ENCODE results near the gene LRRC4C.

LRRC4C gene

DNA sequence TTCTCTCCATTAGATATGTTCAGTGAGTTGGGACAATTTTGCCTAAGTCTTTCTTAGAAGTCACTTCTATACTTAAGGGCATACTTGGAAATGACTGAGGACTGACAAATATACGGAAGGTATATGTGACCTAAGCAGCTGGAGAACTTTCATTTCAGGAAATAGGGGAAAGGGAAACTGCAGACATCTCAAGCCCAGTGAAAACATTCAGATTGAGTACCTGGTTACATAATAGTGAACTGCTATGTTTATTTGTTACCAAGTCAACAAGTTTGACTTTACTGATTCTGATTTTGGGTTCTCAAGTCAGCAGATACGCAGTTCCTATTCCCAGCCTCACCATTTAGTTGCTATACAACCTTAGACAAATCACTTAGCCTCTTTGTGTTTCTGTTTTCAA is 1173.9 kb downstream of the LRRC4C start:
- no peak overlapping the region for H3K9ac ChIP-seq (ENCODE audit: low read length)
- H3K4me1 ChIP-seq (ENCODE audit: control insufficient read depth, insufficient read depth, low read length), result no peaks in the 10 kb centered on the region
- peaks cover 16% of the 10 kb centered on the region for H3K27me3 ChIP-seq (replicated peaks; ENCODE audit: control insufficient read depth, insufficient read depth, low read length)
- H3K9me3 ChIP-seq (ENCODE audit: control insufficient read depth, low read length), result no peaks in the 10 kb centered on the region
- no peak overlapping the region for H3K4me3 ChIP-seq (ENCODE audit: low read length)
- H3K36me3 ChIP-seq (ENCODE audit: control insufficient read depth, insufficient read depth, low read length, severe bottlenecking), result no peaks in the 10 kb centered on the region
- no peak for DNase-seq (ENCODE audit: low read depth)

- H3K4me3 ChIP-seq (ENCODE audit: low read length), result no peak overlapping the region
- DNase-seq (ENCODE audit: low read depth), result no peak
- peaks cover 17% of the 10 kb centered on the region for H3K27me3 ChIP-seq (replicated peaks; ENCODE audit: control insufficient read depth, insufficient read depth, low read length)
Measured at GRCh38 chr11:40281052-40281580, 1178.3 kb downstream of the LRRC4C start.

GRCh38 chr11:40280159-40281051 is 1179.0 kb downstream of the LRRC4C start:
- Histone ChIP-seq H3K4me1 (ENCODE audit: control insufficient read depth, insufficient read depth, low read length) (no peaks in the 10 kb centered on the region), H3K36me3 (ENCODE audit: control insufficient read depth, insufficient read depth, low read length, severe bottlenecking) (no peaks in the 10 kb centered on the region), H3K27me3 (replicated peaks; ENCODE audit: control insufficient read depth, insufficient read depth, low read length) (peaks cover 20% of the 10 kb centered on the region), H3K9me3 (ENCODE audit: control insufficient read depth, low read length) (no peaks in the 10 kb centered on the region), H3K4me3 (ENCODE audit: low read length) (no peak overlapping the region), H3K9ac (ENCODE audit: low read length) (no peak overlapping the region)
- DNase-seq (ENCODE audit: low read depth), result no peak

More at GRCh38 chr11:40281052-40281580, 1178.3 kb downstream of the LRRC4C start:
- no peak overlapping the region for H3K9ac ChIP-seq (ENCODE audit: low read length)
- no peaks in the 10 kb centered on the region for H3K36me3 ChIP-seq (ENCODE audit: control insufficient read depth, insufficient read depth, low read length, severe bottlenecking)
- H3K9me3 ChIP-seq (ENCODE audit: control insufficient read depth, low read length), result no peaks in the 10 kb centered on the region
- H3K4me1 ChIP-seq (ENCODE audit: control insufficient read depth, insufficient read depth, low read length), result no peaks in the 10 kb centered on the region

DNA sequence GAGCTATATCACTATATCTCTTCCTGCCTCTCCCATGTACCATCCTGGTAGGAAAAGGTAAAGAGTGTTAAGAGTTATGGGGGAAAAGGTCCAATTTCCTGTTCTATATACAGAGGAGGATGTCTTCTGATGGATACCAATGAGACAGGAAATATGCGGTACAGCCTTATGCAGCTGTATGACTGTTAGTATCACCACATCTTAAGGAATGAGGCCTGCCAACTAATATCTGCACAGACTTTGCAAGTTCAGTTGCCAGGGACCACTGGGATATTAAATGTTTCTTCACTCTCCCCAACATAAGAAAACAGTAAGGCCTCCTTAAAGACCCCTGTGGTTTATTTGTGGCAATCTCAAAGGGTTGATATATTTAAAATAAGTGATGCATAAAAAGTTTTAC is 1182.5 kb downstream of the LRRC4C start:
- Histone ChIP-seq H3K9me3 (ENCODE audit: control insufficient read depth, low read length) (no peaks in the 10 kb centered on the region), H3K27me3 (replicated peaks; ENCODE audit: control insufficient read depth, insufficient read depth, low read length) (peaks cover 20% of the 10 kb centered on the region), H3K36me3 (ENCODE audit: control insufficient read depth, insufficient read depth, low read length, severe bottlenecking) (no peaks in the 10 kb centered on the region), H3K9ac (ENCODE audit: low read length) (no peak overlapping the region), H3K4me1 (ENCODE audit: control insufficient read depth, insufficient read depth, low read length) (no peaks in the 10 kb centered on the region), H3K4me3 (ENCODE audit: low read length) (no peak overlapping the region)
- DNase-seq (ENCODE audit: low read depth), result no peak

DNA sequence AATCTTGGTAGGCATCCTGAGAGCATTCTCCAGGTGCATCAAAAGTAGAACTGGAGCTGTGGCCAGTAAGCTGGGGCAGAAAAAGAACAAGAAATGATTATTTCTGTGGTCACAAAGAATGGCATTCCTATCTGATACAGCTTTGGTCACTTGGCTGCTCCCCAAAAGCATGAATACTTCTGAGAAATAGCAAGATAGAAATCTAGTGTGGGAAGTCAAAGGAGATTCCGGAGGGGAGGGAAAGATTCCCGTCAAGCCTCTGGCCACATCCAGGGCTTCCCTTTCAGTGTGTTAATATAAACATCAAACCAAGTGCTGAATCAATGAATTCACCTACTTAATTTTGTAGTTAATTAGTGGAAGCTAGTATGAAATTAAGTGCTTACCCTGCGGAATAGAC is 1185.4 kb downstream of the LRRC4C start:
- H3K36me3 ChIP-seq (ENCODE audit: control insufficient read depth, insufficient read depth, low read length, severe bottlenecking), result no peaks in the 10 kb centered on the region
- DNase-seq (ENCODE audit: low read depth), result peak; percentile 40
- H3K27me3 ChIP-seq (replicated peaks; ENCODE audit: control insufficient read depth, insufficient read depth, low read length), result peaks cover 6% of the 10 kb centered on the region
- no peak overlapping the region for H3K9ac ChIP-seq (ENCODE audit: low read length)
- H3K4me3 ChIP-seq (ENCODE audit: low read length), result no peak overlapping the region
- no peaks in the 10 kb centered on the region for H3K4me1 ChIP-seq (ENCODE audit: control insufficient read depth, insufficient read depth, low read length)
- no peaks in the 10 kb centered on the region for H3K9me3 ChIP-seq (ENCODE audit: control insufficient read depth, low read length)

GRCh38 chr11:40273192-40273732 is 1186.2 kb downstream of the LRRC4C start:
- no peaks in the 10 kb centered on the region for H3K36me3 ChIP-seq (ENCODE audit: control insufficient read depth, insufficient read depth, low read length, severe bottlenecking)
- H3K4me1 ChIP-seq (ENCODE audit: control insufficient read depth, insufficient read depth, low read length), result no peaks in the 10 kb centered on the region
- H3K9me3 ChIP-seq (ENCODE audit: control insufficient read depth, low read length), result no peaks in the 10 kb centered on the region
- DNase-seq (ENCODE audit: low read depth), result no peak
- peaks cover 3% of the 10 kb centered on the region for H3K27me3 ChIP-seq (replicated peaks; ENCODE audit: control insufficient read depth, insufficient read depth, low read length)
- H3K9ac ChIP-seq (ENCODE audit: low read length), result no peak overlapping the region
- no peak overlapping the region for H3K4me3 ChIP-seq (ENCODE audit: low read length)

- Histone ChIP-seq H3K4me1 (ENCODE audit: control insufficient read depth, insufficient read depth, low read length) (no peaks in the 10 kb centered on the region), H3K9ac (ENCODE audit: low read length) (no peak overlapping the region)
Measured at GRCh38 chr11:40271361-40271760, 1188.1 kb downstream of the LRRC4C start.

DNA sequence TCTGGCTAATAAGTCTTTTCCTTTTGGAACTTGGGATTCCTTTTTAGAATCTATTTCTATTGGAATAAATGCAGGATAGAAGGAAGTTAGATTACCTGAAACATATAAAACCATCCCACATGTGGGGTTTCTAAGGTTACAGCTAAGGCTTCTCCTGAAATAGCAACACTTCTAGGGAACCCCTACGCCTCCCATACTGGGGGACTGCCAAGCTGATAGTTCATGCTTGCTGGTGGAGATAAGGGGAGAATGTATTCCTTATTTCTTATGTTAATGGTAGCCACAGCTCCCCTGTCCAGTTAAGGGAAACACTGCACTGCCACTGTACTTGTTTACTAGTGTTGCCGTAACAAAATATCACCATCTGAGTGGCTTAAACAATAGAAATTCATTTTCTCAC is 1189.6 kb downstream of the LRRC4C start:
- no peaks in the 10 kb centered on the region for H3K4me1 ChIP-seq (ENCODE audit: control insufficient read depth, insufficient read depth, low read length)
- no peaks in the 10 kb centered on the region for H3K9me3 ChIP-seq (ENCODE audit: control insufficient read depth, low read length)
- no peak overlapping the region for H3K9ac ChIP-seq (ENCODE audit: low read length)
- no peak for DNase-seq (ENCODE audit: low read depth)
- H3K27me3 ChIP-seq (replicated peaks; ENCODE audit: control insufficient read depth, insufficient read depth, low read length), result no peaks in the 10 kb centered on the region
- no peaks in the 10 kb centered on the region for H3K36me3 ChIP-seq (ENCODE audit: control insufficient read depth, insufficient read depth, low read length, severe bottlenecking)
- H3K4me3 ChIP-seq (ENCODE audit: low read length), result no peak overlapping the region

More at GRCh38 chr11:40271361-40271760, 1188.1 kb downstream of the LRRC4C start:
- no peak overlapping the region for H3K4me3 ChIP-seq (ENCODE audit: low read length)
- no peaks in the 10 kb centered on the region for H3K36me3 ChIP-seq (ENCODE audit: control insufficient read depth, insufficient read depth, low read length, severe bottlenecking)
- no peak for DNase-seq (ENCODE audit: low read depth)
- H3K27me3 ChIP-seq (replicated peaks; ENCODE audit: control insufficient read depth, insufficient read depth, low read length), result peaks cover 3% of the 10 kb centered on the region
- H3K9me3 ChIP-seq (ENCODE audit: control insufficient read depth, low read length), result no peaks in the 10 kb centered on the region

DNA sequence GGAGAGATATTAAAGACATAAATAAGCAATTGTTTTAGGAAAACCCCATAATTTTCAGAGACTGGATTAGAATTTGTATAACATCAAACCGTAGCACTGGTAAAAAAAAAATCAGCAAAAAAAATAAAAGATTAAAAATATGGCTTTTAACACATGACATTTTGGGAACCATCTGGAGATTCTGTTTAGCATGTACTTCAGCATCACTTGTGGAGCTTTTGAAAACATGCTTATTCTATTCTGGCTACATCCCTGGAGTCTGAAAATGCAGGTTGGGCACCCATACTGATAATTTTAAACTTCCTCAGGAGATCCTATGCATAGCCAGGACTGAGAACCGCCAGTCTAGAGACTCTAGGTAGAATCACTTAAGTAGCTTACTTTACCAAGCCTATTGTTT is 1190.9 kb downstream of the LRRC4C start:
- Histone ChIP-seq H3K4me3 (ENCODE audit: low read length) (no peak overlapping the region), H3K4me1 (ENCODE audit: control insufficient read depth, insufficient read depth, low read length) (no peaks in the 10 kb centered on the region), H3K36me3 (ENCODE audit: control insufficient read depth, insufficient read depth, low read length, severe bottlenecking) (no peaks in the 10 kb centered on the region), H3K9ac (ENCODE audit: low read length) (no peak overlapping the region), H3K27me3 (replicated peaks; ENCODE audit: control insufficient read depth, insufficient read depth, low read length) (no peaks in the 10 kb centered on the region), H3K9me3 (ENCODE audit: control insufficient read depth, low read length) (no peaks in the 10 kb centered on the region)
- no peak for DNase-seq (ENCODE audit: low read depth)

DNA sequence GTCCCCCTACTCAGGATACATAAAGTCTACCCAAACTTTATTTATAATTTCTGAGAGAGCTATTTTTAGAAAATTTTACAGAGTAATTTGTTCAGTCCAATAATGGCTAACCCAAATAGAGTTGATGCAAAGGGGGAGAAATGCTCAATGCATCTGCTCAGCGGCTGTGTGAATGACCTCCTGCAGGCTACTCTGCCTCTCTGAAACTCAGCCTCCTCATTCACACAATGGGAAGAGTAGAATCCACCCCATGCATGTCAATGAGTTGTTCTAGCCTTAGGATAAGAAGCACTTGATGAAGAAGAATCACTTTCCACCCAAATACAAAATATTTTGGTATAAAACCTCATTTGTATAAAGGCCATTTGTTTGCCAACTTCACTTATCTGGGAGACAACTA is 1204.0 kb downstream of the LRRC4C start:
- DNase-seq (ENCODE audit: low read depth), result no peak
- H3K27me3 ChIP-seq (replicated peaks; ENCODE audit: control insufficient read depth, insufficient read depth, low read length), result no peaks in the 10 kb centered on the region
- no peaks in the 10 kb centered on the region for H3K36me3 ChIP-seq (ENCODE audit: control insufficient read depth, insufficient read depth, low read length, severe bottlenecking)
- no peak overlapping the region for H3K4me3 ChIP-seq (ENCODE audit: low read length)
- H3K4me1 ChIP-seq (ENCODE audit: control insufficient read depth, insufficient read depth, low read length), result no peaks in the 10 kb centered on the region
- H3K9ac ChIP-seq (ENCODE audit: low read length), result no peak overlapping the region
- no peaks in the 10 kb centered on the region for H3K9me3 ChIP-seq (ENCODE audit: control insufficient read depth, low read length)

DNA sequence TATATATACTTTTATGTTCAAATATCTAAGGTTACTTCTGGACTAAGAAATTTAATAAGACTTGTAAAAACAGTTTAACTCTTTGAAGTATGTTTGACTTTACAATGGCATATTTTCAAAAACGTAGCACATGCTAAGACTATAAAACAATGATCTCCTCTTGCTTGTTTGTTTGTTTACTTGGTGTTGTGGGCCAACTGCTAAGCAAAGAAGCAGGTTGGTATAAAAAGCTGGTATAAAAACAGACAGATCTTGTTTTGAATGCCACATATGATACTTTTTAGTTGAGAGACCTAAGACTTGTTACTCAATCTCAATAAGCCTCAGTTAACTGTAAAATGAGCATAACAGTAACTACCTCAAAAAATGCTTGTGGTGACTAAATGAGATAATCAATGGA is 1206.3 kb downstream of the LRRC4C start:
- no peaks in the 10 kb centered on the region for H3K4me1 ChIP-seq (ENCODE audit: control insufficient read depth, insufficient read depth, low read length)
- DNase-seq (ENCODE audit: low read depth), result no peak
- no peak overlapping the region for H3K4me3 ChIP-seq (ENCODE audit: low read length)
- H3K27me3 ChIP-seq (replicated peaks; ENCODE audit: control insufficient read depth, insufficient read depth, low read length), result no peaks in the 10 kb centered on the region
- no peaks in the 10 kb centered on the region for H3K36me3 ChIP-seq (ENCODE audit: control insufficient read depth, insufficient read depth, low read length, severe bottlenecking)
- H3K9ac ChIP-seq (ENCODE audit: low read length), result no peak overlapping the region
- no peaks in the 10 kb centered on the region for H3K9me3 ChIP-seq (ENCODE audit: control insufficient read depth, low read length)

All from adipocyte (in vitro differentiated cells).